NCI-H1417 (cell line): ENCODE results near the gene GRP.
"Not testable (repeated sequence)": the region's sequence is repeated elsewhere in the genome, so short reads cannot be mapped to it uniquely, and the experiment has no call there.

Experiments used
- DNase-seq, 3 experiments: peaks; one replicate each; lab custom pipeline; 2025; lab: John Stamatoyannopoulos, UW

GRP gene

GRCh38 chr18:59229191-59229590 is 9.2 kb downstream of the GRP start:
- DNase-seq = no peak

- DNase-seq = no peak
Observed at GRCh38 chr18:59229701-59230443, 9.9 kb downstream of the GRP start.

- DNase-seq = no peak
Observed at GRCh38 chr18:59231114-59231513, 11.2 kb downstream of the GRP start.

- no peak for DNase-seq
Observed at GRCh38 chr18:59231877-59232276, 11.9 kb downstream of the GRP start.

GRCh38 chr18:59232309-59233016 is 12.5 kb downstream of the GRP start:
- no peak for DNase-seq

- peak in 2 of 3 experiments; percentile 26 to 47 for DNase-seq
Observed at GRCh38 chr18:59233017-59233410, 13.1 kb downstream of the GRP start.

GRCh38 chr18:59238385-59238784 is 18.4 kb downstream of the GRP start:
- DNase-seq = peak; percentile 56 to 94 (median 75)

- no peak for DNase-seq
Observed at GRCh38 chr18:59239642-59240041, 19.7 kb downstream of the GRP start.

GRCh38 chr18:59242906-59243305 is 22.9 kb downstream of the GRP start:
- DNase-seq = no peak

GRCh38 chr18:59246796-59247195 is 26.8 kb downstream of the GRP start:
- DNase-seq = no peak

- peak; percentile 74 to 97 (median 90) for DNase-seq
Observed at GRCh38 chr18:59249199-59249774, 29.3 kb downstream of the GRP start.

- not testable (repeated sequence) for DNase-seq
Observed at GRCh38 chr18:59255491-59255890, 35.5 kb downstream of the GRP start.

GRCh38 chr18:59261842-59262241 is 41.9 kb downstream of the GRP start:
- not testable (repeated sequence) for DNase-seq

- not testable (repeated sequence) for DNase-seq
Observed at GRCh38 chr18:59262243-59262642, 42.3 kb downstream of the GRP start.

- DNase-seq = peak in 1 of 3 experiments; percentile 49
Observed at GRCh38 chr18:59263661-59264060, 43.7 kb downstream of the GRP start.

GRCh38 chr18:59264121-59264571 is 44.2 kb downstream of the GRP start:
- no peak for DNase-seq

GRCh38 chr18:59264651-59265245 is 44.8 kb downstream of the GRP start:
- no peak for DNase-seq

GRCh38 chr18:59265246-59265973 is 45.5 kb downstream of the GRP start:
- DNase-seq = peak in 1 of 3 experiments; percentile 40

- no peak for DNase-seq
Observed at GRCh38 chr18:59265974-59266369, 46.0 kb downstream of the GRP start.

GRCh38 chr18:59266459-59266858 is 46.5 kb downstream of the GRP start:
- DNase-seq = no peak

GRCh38 chr18:59266886-59267502 is 47.0 kb downstream of the GRP start:
- DNase-seq = no peak
